SIG-M5 (cell line): ENCODE measurements around the gene PTGFRN.

Experiments used
- DNase-seq: peaks from one replicate; lab custom pipeline; 2025; lab: John Stamatoyannopoulos, UW

The PTGFRN gene

DNA sequence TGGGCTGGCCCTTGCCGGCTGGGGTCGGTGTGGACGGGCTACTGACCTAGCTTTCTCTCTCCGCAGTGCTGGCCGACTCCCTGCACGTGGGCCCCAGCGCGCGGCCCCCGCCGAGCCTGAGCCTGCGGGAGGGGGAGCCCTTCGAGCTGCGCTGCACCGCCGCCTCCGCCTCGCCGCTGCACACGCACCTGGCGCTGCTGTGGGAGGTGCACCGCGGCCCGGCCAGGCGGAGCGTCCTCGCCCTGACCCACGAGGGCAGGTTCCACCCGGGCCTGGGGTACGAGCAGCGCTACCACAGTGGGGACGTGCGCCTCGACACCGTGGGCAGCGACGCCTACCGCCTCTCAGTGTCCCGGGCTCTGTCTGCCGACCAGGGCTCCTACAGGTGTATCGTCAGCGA is 34.9 kb downstream of the PTGFRN start:
- no peak for DNase-seq

DNA sequence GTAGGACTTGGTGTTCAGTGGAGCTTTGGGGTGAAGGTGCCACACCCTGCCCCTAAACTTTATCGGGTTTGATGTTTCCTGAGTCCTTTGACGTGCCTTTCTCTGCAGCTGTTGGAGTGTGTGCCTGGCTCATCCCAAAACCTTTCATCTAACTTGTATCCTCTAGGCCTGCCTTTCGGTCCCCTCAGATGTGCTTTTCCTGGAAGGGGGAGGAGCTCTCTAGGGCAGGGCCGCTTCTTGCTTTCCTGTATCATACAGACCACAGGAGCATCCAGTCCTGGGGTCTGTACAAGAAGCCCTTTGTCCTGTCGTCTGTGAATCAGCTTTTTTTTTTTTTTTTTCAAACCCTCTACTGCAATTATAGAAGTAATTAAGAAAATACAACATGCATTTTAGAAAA is 35.7 kb downstream of the PTGFRN start:
- DNase-seq, result no peak

DNA sequence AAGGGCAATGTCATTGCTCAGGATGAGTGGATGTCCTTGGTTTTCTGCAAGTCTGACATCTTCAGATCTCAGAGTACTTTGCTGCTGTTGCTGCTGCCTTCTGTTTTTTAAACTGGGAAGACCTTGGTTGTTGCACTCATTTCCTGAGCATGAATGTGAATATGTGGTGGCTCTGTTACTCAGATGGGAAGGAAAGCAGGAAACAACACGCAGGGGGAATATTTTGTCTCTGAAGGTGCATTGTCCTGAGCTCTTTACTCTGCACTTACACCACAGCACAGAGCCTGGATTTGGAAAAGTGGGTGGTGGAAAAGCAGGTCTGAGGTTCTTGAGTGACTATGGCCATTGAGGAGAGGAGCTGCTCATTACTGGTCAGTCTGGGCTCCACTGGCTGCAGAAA is 36.3 kb downstream of the PTGFRN start:
- DNase-seq, result no peak

DNA sequence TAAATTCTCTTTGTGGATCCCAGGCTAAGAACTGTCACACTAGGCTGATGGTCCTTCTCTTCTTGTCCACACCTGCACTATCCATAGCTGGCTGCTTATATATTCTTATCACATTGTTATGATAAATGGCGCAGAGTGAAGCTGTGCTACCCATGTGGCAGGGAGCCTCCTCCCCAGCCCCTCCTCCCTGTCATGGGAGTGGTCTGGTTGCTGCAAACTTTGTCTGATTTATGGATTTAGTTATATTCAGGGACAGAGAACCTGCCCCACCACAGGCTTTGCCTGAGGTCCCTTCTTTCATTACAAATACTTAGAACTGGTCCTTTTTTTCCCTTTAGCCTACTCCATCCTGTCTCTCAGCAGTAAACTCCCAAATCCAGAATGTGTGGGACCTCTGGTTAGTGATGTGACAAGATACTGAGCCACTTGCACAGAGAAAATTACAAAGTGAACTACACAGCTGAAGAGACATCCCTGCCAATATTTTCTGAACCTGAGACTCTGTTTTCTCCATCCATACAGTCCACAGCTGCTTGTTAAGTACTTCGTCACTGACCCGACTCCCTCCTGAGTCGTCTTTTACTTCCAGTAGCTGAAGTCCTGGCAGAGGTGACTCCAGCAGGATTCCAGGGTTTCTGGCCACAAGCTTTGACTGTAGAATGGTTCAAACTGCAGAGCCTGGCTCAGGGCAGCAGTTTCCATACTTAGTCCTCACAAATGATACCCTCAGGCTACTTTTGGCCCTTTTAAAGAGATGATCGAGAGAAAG is 37.6 kb downstream of the PTGFRN start:
- DNase-seq, result no peak

DNA sequence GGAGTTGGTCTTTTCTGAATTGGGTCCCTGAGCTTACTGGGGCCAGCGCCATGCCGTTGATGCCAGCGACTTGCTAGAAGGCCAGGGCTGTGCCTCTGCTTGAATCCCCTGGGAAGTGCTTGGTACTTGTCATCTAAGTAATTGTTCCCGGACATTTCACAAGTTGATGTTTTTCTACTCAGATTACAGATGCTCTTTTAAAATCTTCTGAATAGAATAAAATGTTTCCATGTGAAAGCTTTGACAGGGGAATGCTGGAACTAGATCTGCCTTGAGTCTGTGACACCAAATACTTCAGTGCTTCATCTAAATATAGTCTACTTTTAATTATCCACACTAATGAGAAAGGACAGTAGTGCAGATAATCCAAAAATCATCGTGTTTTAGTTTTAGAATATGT is 38.3 kb downstream of the PTGFRN start:
- DNase-seq, result no peak

DNA sequence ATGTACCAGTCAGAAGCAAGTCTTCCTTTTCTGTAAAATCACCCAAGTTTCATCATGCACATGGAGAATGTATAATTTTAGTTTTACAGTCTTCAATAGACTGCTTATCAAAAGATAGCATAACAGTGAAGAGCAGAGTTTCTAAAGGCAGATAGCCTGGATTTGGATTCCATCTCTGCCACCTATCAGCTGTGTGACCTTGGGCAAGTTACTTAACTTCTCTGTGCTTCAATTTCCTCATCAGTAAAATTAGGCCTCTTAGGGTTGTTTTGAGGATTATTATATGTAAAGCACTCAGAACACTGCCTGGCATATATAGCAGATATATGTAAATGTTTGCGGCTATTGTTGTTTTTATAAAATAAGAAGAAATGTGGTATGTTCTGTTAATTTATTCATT is 38.9 kb downstream of the PTGFRN start:
- no peak for DNase-seq

DNA sequence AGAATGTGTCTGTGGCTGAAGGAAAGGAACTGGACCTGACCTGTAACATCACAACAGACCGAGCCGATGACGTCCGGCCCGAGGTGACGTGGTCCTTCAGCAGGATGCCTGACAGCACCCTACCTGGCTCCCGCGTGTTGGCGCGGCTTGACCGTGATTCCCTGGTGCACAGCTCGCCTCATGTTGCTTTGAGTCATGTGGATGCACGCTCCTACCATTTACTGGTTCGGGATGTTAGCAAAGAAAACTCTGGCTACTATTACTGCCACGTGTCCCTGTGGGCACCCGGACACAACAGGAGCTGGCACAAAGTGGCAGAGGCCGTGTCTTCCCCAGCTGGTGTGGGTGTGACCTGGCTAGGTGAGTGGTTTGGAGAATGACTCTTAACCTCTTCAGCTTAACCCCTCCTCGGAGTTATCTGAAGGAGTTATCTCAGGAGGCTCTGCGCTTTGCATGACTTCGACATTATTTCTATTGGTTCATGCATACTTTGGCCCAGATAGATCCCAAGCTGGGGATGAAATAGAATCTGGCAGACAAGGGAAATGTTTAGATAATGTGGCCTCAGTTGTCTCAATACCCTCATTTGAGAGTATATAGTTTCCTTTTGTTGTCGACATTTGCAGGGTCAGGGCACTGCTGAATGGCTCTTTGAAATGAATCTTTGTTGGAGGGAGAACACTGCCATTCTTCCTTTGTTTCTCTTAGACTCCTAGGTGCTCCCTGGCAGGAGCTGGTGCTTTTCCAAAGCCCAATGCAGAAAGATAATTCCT is 39.7 kb downstream of the PTGFRN start:
- DNase-seq, result no peak

DNA sequence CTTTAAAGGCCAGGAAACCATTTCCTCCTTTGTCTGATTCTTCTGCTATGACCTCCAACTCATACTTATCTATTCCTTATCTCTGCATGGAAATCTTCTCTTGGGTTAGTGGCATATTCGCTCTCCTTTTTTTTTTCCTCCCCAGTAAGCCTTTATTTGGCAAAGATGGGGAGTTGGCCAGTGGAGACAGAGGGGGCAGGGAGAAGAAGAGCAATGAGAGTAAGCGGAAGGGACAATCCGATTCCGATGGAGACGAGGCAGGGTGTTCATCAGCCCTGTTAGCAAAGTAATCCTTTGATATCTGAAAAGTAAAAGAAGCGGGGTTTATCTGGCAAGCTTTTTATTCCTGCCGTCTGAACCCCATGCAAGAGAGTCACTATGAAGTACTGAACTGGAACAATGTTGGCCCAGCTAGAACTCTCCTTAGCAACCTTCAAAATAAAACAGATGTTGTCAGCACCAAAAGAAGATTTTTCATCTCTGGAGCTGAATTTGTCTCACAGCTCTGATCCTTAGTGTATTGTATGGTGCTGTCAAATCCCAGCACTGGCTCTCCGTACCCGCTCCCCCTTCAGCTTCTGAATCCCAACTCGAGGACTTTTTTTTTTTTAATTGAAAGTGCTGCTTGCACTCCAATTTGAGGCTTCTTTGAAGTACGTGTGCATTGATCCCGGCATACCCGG is 40.9 kb downstream of the PTGFRN start:
- DNase-seq, result no peak

DNA sequence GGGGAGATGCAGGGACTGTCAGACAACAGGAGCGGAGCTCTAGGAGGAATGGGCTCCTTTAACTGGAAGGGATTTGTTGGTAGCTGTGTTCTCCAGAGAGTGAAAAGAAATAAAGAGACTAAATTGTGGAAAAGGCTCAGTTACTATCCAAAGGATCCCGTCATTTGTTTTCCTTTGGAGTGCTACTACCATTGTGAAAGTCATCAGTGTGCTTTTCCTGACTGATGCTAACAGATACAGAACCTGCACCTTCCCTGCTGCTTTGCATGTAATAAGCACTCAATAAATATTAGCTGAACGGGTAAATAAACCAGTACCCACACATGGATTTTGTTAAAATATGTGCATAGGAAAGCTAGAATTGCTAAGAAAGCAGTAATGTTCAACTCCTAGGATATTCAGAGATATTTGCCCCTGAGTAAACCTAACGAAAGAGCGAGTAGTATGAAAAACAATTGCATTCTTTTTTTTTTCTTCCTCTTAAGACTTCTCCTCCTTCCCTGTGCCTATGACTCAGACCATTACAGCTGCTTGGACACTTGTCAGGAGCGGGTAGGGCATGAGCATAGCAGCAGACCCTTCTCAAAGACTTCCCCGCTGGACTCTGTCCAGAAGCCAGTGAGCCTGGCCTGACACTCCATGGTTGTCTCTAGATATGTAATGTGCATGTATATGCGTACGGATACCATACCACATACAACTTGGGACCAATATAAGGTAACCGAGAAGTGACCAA is 41.7 kb downstream of the PTGFRN start:
- DNase-seq, result no peak

DNA sequence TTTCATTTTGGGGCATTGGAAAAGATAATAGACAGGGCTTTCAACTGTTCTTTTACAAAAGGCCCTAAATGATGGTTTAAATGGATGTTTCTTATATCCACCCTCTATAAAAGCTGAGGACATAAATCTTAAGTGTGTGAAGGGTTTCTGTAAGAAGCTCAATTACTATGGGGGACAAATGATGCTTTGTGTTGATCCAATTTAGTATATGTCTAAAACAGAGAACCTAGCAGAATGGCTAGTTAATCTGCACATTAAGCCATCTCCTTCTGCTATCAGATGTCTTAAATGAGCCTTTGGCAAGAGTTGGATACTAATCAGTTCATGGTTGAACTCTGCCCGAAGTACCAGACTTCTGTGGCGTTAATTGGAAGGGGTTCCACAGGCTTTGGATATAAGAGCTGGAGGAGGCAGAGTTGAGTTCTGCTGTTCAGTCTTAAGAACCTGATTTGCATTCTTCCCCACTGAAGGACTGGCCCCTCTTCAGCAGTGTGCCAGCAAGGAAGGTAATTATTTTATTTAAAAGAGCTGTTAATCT is 43.1 kb downstream of the PTGFRN start:
- DNase-seq, result no peak

DNA sequence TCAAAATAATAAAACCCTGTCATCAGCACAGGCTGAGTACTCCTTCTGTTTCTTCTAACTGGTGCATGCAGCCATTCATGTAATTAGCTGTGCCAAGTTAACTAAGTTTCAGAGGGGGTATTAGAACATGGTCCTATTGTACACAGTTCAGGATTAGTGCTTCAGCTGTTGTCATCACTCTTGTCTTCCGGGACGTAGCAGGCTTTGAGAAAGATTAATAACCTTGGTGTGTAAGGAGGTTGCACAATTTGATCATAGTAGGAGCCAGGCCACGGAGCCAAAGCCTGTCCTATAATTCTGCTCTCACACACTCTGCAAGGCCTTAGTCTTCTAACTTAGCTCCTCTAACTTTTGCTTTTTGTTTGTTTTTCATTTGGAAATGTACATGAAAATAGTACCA is 44.7 kb downstream of the PTGFRN start:
- DNase-seq, result no peak

DNA sequence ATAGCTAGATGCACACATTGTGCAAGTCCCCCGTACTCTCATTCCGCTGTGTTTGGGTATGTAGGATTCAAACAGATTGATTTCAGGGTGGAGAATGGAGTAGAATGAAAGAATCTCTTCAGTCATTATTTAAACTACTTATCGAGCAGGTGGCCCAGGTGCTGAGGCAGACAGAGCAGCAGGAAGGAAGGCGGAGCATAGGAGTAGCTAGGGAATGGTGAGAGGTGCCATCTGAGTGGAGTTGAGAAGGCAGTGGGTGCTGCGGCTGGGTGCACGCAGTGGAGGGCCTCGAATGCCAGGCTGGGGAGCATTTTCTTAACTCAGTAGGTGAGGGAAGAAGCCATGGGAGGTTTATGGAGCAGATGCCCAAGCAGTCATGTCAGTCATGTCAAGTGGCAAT is 46.7 kb downstream of the PTGFRN start:
- no peak for DNase-seq

DNA sequence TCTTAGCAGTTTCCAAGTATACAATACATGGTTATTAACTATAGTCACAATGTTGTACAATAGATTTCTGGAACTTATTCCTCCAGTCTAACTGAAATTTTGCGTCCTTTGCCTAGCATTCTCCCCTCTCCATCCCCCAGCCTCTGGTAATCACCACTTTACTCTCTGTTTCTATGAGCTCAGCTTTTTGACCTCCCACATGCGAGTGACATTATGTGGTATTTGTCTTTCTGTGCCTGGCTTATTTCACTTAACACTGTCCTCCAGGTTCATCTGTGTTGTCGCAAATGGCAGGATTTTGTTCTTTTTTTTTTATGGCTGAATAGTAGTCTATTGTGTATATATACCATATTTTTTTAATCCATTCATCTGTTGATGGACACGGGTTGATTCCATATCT is 47.9 kb downstream of the PTGFRN start:
- no peak for DNase-seq

DNA sequence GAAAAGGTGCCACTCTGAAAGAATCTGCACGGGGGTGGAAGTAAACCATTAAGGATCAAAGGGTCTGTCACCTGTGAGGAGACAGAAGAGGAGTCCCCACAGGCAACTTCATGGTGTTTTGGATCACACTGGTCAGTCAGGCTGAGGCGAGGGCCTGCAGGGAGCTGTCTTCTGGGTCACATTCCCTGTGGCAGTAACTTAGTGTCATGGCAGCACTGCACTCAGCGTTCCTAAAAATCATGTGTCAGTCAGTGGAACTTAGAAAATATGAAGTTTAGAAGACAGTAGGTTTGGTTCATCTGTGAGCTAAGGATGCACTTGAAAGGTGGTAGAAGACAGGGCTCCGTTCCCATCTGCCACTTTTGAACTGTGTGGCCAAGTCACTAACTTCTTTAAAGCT is 48.4 kb downstream of the PTGFRN start:
- DNase-seq, result no peak

DNA sequence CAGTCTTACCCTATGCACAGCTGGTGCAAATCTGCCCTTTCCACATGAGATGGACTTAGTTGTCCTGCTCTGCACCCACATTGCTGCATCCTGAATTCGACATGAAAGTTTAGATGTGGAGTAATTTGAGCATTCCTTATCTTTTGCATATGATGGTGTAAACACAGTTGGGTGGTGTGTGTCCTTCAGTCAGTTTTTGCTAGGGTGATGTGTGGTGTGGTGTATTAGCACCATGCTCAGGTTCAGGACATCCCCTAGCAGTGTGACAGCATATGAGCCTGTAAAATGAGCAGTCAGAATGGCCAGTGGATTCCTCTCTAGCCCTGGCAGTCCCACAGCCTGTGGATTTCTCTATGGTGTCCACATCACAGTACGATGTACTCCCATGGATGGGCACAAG is 49.3 kb downstream of the PTGFRN start:
- no peak for DNase-seq

DNA sequence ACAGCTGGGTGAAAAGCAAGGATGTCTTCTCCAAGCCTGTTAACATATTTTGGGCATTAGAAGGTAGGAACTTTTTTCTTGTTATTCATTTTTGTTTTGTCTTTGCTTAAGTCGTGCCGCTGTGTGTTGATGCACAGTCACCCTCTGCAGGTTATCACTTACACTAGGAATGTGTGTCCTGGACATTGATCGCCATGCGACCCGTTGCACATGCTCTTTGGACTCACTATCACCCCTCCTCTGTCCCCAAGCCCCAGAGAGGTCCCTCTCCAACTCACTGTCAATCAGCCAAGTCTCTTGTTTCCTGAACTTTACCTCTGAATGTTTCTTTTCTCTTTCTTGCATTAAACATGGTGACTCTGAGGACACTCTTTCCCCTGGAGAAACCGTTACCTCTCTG is 51.9 kb downstream of the PTGFRN start:
- DNase-seq, result no peak

DNA sequence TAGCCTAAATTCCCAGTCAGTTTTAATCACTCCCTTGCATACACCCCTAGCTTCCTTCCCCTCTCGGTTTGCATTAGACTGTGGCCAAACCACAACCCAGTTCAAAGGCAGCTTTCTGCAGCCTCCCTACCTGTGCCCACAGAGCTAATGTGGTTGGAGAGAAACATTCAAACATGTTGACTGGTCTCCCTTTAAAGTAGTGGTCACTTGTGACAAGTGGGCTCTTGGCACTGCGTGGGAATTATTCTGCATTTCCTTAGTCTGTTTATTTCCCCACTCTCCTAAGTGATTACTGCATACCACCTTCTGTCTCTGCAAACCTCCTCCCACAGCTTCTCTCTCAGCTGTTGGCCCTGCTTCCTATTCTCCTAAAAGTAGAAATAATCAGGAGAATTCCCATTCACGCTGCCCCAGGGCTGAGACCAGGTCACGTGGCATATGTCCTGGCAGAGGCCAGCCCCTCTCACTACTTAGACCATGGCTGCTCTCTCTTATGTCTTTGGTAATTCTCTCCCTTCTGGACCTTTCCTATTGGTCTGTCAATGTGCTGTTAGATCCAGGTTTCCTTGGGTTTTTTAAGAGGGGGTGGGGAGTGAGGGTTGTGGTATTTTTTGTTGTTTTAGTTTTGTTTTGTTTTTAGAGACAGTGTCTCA is 53.4 kb downstream of the PTGFRN start:
- no peak for DNase-seq

DNA sequence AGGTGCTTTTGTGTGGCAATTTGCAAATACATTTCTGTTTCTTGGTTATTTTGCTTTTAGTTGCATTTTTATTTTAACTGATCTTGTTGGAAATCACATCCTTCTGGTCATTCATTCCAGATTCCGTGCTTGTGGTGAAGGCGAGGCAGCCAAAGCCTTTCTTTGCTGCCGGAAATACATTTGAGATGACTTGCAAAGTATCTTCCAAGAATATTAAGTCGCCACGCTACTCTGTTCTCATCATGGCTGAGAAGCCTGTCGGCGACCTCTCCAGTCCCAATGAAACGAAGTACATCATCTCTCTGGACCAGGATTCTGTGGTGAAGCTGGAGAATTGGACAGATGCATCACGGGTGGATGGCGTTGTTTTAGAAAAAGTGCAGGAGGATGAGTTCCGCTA is 57.1 kb downstream of the PTGFRN start:
- DNase-seq, result no peak

DNA sequence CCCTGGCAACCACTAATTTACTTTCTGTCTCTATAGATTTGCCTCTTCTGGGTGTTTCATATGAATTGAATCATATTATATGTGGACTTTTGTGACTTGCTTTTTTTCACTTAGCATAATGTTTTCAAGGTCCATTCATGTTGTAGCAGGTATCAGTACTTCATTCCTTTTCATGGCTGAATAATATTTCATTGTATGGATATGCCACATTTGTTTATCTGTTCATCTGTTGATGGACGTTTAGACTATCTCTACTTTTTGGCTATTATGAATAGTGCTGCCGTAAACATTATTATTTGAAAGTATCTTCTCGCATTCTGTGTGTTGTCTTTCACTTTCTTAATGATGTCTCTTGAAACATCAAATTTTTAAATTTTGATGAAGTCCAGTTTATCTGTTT is 59.0 kb downstream of the PTGFRN start:
- DNase-seq, result no peak

DNA sequence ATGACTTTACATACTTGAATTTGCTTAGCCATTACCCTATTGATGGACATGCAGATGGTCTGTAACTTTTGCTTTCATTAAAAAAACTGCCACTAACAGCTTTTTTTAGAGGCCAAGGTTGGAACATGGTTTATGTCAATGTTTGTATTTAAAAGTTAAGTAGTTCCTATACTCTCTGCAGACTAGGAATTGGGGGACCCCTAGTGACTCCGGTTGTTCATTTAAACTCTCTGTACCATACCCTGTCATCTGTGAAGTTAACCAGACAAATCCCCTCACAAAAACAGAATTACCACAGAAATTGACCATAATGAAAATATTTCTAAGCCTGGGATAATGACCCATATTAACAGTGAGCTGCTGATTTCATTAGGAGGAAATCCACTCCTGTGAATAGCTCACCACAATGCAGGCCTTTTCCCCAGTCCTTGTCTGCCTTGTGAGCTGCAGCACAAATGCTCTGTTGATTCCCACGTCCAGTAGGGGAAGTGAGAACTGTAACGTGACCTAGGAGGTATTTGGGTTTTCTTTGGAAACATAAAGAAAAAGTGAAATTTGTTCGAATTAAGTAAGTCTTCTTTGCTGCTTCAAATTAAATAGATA is 61.6 kb downstream of the PTGFRN start:
- DNase-seq, result no peak

DNA sequence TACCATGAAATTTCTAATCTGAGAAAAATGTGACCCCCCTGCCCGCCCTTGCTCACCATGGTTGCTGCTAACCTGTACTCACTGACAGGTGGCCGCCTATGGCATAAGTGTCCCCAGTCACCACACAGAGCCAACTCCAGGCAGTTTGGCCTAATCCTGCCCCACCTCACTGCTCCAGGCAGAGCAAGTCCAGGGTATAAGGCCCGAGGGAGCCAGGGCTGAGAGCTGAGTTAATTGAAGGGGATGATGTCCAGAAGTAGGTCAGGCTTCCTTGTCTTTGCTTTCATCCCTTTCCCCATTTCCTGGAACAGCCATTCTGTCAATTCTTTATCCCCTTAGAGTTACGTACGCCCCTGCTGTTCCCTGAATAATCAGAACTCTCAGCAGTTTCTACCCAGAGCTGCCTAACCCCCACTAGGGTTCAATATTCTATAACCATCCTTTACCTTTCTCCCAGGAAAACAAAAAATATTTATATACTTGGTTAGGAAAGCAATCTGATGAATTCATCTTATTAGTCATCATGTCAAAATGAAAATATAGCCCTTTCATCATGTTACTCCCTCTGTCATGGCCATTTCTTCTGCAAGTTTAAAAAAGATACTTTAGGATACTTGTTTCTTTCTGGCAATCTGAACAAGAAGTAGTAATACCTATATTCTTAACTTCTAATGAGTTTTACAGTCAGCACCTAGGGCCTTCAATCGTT is 62.4 kb downstream of the PTGFRN start:
- DNase-seq, result no peak
